H4 (cell line): ENCODE measurements around the gene CDC45. TPM values are rescaled to one million over a fixed set of nuclear protein-coding genes. Genes with fewer than 3 reads are reported as not detected.

Experiments
- DNase-seq: peaks from one replicate; pipeline ENCODE4 v3.0.0-alpha.2; 2015; ENCODE audit warnings: low spot score
- total RNA-seq: library from RNA; depleted of rRNA; stranded (reverse); fragments of >200 nt; shearing (Covaris generic); gene quantifications from 2 replicates; pipeline ENCODE4 v1.2.3, GENCODE V29; 2014

CDC45 gene
- total RNA-seq, 1 experiment from 2014 or later = 49.1 TPM

DNA sequence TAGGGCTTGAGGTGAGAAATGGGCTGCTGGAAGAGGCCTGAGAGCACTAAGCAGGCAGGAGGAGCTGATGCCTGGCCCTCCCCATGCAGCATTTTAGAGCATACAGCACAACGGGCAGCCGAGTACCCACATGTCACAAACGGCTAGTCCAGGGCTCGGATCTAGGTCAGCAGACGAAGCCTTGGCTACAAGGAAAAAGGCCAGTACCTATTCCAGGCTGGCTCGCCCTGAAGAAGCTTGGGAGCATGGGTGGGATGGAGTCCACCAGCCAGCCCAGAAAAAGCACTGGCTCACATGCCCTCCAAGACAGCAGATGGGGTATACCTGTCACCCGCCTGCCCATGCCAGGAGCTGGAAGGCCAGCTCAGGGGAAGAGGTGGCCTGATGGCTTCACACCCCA lies 10.3 kb upstream of the CDC45 start:
- DNase-seq = no peak

DNA sequence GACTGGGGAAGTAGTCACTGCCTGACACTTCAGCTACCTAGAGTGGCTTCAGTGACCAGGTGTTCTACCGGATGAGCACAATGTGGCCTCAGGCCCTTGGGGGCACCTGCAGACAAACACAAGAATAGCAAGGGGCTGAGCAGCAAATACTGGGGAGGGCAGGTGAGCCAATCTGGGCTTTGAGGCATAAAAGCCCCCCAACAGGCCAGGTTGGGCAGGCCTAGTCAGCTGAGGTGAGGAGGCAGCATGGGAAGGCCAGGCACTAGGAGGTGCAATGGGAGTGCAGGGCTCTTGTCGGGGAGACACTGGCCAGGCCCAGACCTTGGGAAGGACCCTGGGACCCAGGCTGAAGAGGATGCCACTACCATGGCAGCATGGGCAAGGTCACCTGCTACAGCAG lies 9.7 kb upstream of the CDC45 start:
- DNase-seq = no peak

DNA sequence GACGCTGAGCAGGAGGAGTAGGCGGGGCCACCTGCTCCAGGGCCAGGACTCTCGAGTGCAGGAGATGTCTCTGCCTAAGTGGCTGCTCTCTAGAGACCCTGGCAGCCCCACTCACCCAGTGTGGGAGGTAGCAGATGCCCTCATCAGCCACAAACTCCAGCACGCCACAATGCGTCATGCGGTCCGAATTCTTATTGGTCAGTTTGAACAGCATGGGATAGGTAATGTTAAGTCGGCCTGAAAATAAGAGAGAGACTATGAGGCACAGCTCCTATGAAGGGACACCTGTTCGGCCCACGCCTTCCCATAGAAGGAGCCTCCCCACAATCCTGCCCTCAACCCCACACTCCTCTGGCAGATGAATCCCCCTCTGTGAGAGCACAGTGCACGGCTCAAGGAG lies 8.1 kb upstream of the CDC45 start:
- DNase-seq = no peak

DNA sequence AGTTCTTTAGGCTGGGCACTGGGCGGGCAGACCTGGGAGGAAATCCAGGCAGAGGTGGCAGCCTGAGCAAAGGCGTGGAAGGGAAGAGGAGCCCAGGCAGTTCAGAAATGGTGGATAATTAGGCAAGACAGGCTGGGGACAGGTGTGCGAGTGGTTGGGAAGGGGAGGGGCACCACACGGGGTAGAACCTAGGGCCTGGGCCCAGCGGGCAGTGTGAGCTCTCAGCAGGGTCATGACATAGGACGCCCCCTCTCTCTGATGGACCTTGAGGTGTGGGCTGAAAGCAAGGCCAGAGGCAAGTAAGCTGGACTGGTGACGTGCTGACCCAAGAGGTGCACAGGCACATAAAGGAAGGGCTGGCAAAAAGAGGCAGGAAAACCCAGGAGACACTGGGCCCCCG lies 7.5 kb upstream of the CDC45 start:
- DNase-seq = no peak

DNA sequence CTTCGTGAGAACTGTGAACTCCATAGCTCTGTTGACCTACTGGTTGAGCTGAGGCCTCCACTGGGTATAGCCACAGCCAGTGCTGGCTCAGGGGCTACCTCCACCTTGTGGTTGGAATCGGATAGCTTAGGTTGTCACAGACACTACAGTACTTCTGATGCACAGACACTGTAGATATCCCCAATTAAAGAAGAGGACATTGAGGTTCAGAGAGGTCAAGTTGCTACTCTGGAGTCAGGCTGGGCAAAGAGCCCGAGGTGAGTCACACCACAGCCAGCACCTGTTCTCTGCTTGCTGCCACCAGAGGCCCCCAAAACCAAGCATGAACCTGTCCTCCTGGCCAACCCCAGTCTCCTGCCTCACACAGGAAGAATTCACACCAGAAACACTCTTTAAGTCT lies 6.1 kb upstream of the CDC45 start:
- no peak for DNase-seq

DNA sequence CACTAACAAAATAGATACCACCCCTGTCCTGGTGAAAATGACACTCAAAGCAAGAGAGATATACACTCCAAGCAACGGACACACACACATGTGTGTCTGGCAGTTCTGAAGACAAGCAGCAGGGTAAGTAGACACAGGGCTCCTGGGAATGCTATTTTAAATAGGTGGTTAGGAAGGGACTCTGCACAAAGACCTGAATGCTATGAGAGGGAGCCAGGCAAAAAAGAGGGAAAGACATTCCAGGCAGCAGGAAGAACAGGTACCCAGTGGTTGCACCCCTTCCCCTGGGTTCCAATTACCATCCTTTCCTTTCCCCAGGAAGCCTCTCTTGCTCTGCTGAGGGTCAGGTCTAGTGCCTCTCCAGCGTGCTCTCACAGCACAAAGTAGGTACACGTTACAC lies 3.7 kb upstream of the CDC45 start:
- DNase-seq = no peak

DNA sequence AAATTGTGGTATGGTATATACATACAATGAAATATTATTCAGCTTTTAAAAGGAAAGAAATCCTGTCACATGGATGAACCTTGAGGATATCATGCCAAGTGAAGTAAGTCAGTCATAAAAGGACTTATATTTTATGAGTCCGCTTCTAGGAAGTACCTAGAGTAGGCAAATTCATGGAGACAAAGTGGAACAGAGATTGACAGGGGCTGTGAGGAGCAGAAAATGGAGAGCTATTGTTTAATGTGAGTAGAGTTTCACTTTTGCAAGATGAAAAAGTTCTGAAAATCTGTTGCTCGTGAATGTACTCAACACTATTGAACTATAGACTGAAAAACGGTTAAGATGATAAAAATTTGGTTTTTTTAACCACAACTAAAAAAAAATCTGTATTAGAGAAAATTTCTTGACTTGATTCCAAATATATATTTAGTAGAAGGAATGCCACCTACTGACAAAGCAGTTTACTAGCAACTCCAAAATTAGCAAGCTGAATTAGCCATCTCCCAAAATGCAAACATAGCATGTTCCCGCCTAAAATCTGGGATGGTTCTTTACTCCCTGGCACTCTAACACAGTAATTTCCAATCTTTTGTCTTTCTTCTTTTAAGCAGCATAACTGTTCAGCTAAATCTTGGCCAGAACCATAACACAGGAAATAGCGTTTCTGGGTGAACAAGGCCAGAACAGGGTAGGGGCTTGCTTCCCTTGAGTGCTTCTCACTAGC lies 2.2 kb upstream of the CDC45 start:
- DNase-seq = no peak

DNA sequence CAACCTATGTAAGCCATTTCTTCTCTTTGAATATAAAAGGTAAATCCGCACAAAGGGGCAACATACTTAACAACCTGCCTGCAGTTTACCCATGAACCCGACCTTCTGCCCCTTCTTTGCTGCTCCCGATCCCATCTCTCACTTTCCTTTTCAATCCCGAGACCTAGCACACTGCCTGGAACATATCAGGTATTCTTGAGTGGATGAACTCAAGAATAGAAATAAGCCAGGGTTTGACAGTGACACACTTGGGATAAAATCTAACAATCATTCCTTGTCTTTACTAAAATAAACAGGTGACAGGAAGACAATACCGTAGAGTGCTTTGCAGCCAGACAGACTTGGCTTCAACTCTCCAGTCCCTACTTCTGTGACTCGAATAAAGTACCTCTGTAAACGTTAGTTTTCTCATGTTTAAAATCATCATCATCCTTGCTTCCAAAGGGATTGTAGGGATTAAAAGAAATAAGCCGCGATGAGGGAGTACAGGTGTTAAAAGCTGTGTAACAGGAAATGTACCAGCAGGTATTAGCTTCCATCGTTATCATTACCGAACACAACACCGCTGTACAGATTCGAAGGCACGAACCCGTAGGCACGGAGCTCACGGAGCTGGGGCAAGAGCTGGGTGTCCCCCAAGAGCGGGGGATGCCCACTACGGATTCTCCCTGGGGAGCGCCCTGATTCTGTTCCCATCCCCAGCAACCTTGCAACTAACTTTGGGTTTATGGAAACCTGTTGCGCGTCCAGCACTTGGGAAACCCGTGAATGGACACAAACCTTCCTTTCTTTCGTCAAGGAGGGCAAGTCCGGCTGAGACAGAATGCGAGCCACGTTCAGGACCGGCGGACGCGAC lies 1.4 kb upstream of the CDC45 start:
- DNase-seq = no peak

DNA sequence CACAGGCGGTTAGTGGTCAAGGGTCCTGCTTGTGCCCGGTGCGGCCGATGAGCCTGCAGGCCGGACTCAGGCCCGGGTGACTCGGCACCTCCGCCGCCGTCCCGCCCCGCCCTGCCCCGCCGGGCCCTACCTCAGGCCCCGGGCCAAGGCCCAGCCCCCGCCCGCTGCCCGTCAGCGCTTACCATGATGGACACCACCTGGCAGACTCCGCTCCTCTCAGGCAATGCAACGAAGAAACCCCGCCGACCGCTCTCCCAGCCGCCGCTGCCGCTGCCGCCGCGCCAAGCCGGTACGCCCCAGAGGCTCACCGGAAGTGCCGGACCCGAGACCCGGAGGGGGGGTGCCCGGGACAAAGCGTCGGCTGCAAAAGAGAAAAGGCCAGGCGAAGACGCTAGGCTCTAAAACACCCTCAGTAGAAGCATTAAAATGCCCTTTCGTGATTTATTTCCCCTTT lies 792 bp upstream of the CDC45 start, which contains the start of gene UFD1:
UFD1 (minus strand) TSS at position 293 of the 454 bp plus-strand sequence; CDS start at position 185, 108 bp downstream.
- peak; percentile 65 for DNase-seq

DNA sequence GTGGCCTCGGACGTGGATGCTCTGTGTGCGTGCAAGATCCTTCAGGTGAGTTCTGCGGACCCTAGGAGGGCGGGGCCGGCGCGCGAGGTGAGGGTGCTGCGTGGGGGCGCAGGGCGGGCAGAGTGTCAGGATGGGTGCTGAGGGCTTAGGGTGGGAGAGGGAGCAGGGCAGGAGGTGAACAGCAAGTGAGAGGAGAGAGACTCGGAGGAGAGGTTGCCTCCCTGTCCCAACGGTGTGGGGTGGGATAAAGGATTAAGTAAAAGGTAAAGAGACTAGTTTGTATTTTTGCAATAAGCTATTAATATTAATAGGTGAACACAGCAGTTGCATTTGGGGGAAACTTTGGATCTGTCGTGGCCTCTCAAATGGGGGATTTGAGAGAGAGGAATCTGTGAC lies 451 bp downstream of the CDC45 start:
- no peak for DNase-seq

DNA sequence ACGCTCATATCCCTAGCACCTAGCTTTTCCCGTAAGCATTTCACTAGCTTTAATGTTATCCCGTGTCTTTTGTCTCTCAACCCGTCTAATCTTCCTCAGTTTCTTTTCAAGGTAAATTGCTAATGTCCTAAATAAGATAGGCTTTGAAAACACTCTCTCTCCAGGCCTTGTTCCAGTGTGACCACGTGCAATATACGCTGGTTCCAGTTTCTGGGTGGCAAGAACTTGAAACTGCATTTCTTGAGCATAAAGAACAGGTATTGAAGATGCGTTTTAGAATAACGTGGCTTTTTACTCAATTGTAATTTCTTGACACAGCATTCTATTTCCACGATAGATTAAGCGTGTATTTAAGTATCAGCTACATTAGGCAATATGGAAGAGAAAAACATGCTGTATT lies 1.1 kb downstream of the CDC45 start:
- DNase-seq = no peak

DNA sequence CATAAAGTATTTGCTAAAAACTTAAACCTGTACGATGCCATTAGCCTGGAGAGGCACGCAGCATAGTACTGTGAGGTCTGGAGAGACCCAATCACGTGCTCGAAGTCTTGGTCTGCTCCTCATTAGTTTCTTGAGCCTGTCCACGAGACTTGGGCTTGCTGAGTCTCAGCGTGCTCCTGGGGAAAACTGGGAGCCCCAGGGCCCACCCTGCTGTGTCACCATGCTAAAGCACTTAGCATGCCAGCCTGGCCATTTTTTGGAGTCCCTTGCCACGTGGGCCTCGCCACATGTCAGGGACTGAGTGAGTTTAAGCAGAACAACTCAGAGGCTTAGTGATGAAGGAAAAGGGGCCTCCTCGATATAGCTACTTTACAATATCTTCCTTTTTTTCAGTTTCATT lies 2.6 kb downstream of the CDC45 start:
- DNase-seq = no peak

DNA sequence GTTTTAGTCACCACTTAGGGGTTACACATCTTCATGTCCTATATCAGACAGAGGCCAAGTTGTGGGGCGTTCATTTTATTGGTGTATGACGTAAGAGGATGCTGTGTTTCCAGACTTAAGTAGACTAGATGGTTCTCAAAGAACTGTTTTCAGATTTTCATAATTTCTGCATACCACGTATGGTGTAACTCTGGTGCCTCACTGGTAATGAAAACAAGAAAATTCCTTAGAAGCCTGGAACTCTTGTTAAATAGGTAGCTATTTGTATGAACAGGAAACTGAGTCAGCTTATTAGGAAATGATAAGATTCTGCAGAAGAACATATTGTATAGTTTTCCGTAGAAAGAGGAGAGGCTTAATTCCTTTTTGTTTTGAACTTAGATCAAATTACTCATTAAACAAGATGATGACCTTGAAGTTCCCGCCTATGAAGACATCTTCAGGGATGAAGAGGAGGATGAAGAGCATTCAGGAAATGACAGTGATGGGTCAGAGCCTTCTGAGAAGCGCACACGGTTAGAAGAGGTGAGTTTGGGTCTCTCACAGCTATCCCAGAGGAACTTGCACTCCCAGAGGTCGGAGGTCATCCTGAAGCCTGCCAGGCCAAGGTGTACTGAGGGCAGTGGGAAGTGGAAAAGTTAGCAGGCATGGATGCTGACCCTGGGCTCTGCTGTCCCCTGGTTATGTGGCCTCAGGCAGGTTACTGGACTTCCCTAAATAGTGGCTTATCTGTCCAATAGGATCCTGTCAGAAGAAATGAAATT lies 3.9 kb downstream of the CDC45 start:
- DNase-seq = no peak

DNA sequence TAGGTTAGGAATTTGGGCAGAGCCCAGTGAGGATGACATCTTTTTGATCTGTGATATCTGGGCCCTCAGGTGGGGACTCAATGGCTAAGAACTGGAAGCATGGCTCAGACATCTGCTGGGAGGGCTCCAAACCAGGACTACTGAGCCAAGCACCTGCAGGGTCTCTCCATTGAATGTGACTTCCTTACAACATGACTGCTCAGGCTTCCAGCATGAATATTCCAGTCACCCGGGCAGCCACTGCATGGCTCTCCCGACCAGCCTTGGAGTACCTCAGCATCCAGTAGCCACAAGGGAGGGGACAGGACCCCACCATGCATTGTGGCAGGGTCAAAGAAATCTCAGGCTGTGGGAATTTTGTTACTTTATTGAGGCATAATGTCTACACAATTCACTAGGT lies 8.6 kb downstream of the CDC45 start:
- DNase-seq = no peak

DNA sequence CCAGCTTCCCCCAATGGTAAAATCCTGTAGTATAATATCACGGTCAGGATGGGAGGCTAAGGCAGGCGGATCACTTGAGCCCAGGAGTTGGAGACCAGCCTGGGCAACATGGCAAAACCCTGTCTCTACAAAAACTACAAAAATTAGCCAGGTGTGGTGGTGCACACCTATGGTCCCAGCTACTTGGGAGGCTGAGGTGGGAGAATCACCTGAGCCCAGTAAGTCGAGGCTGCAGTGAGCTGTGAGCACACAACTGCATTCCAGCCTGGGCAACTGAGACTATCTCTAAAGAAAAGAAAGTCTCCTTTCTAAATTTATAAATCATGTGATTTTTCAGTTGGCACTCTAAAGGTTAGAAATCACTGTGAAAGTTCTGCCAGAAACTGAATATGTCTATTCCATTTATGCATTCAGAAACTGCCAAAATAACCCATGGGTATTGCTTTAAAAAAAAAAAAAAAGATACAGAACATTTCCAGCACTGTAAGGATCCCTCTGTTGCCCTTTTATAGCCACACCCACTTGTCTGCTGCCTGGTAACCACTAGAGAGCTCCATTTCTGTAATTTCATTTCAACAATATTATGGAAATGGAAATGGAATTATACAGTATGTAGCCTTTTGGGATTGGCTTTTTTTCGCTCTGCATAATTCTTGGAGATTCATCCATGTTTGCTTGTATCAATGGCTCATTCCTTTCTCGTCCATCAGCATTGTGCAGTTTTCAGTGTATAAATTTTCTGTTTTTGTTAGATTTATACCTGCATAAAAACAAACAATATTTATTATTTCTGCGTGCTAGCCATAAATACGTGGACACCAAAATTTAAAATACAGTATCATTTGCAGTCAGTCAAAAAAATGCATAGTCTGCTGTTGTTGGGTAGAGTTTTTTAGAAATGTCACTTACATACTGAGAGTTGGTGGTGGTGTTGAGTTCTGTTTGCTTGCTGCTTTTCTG lies 9.4 kb downstream of the CDC45 start:
- DNase-seq = no peak

DNA sequence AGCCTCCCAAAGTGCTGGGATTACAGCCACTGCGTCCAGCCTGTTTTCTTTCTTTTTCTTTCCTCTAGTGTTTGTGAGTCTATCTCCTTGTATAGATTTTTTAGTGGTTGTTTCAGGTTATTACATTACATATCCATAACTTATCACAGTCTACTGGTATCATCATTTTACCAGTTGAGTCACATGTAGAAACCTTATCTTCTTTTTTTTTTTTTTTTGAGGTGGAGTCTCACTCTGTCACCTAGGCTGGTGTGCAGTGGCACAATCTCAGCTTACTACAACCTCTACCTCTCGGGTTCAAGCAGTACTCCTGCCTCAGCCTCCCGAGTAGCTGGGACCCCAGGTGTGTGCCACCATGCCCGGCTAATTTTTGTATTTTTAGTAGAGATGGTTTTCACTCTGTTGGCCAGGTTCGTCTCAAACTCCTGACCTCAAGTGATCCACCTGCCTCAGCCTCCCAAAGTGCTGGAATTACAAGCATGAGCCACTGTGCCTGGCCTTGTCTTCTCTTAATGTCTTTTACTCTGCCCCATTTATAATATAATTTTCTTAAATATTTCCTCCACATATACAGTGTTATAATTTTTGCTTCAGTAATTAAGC lies 11.0 kb downstream of the CDC45 start:
- no peak for DNase-seq

DNA sequence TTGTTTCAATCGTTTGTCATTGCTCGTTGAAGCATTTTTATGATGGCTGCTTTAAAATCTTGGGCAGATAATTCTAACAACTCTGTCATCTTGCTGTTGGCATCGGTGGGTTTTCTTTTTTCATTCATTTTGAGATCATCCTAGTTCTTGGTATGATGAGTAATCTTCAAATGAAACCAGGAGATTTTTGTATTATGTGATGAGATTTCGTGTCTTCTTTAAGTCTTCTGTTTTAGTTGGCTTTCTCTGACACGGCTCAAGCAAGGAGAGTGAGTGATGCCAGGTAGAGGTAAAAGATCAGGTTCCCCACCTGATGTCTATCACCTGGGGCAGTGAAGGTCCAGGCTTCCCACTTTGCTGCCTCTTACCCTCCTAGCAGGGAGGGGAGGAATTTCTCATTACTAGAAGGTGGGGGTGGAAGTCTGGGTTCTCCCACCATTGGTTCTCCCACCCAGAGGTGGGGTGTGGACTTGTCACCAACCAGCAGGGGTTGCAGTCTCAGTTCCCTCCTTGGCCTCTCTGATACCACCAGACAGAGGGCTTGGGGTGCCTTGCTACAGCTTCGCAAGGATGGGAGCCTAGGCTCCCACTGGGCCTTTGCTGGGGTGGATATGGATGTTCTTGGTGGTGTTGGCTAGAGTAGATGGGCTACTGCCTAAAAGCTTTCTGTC lies 12.9 kb downstream of the CDC45 start:
- no peak for DNase-seq

DNA sequence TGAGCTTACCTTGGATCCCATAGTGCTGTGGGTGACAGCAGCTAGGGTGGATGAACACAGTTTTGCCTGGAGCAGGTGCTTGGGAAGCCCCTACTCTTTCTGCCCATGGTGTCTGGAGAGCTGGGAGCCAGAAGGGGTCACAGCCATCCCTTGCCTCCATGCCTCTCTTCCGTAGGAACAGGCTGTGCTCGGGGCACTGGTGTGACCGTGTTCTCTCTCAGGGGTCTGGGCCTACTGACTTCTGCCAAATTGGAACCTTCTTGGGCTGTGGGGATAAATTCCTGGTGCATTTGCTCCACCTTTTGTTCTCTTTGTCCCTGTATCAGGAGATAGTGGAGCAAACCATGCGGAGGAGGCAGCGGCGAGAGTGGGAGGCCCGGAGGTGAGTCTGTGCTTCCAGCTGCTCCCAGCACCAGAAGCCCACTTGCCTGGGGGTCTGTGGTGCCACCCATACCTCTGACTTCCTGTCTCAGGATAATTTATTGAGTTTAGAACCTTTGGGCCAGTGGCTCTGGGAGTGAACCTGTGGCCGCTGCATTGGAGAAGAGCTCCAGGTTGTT lies 14.4 kb downstream of the CDC45 start:
- no peak for DNase-seq

DNA sequence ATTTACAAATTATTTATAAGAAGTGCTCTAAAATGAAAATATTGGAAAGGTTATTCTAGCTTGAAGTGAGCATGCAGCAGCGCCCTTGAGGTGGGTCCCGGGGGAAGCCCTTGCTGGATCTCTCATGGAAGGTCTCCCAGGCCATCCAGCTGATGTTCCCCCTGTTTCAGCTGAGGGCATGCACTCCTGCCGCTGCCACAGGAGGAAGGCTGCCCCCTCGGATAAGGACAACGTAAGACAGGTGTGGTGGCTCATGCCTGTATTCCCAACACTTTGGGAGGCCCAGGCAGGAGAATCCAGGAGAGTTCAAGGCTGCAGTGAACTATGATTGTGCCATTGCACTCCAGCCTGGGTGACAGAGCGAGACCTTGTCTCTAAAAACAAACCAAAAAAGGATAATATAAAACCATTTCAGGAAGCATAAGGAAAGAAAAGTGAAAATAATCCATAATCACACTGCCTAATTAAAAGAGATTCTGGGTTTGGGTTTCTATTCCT lies 15.0 kb downstream of the CDC45 start:
- no peak for DNase-seq
